HG03342 (cell line): ENCODE measurements around the gene BCAR1.
A peak's percentile ranks its signal among the peaks of the same experiment; 100 is the strongest.
"Not testable (repeated sequence)": the region's sequence is repeated elsewhere in the genome, so short reads cannot be mapped to it uniquely, and the experiment has no call there.

Experiments
- ATAC-seq: cut with Tn5 transposase; IDR thresholded peaks from one replicate; pipeline ENCODE4 v1.9.1; 2021; ENCODE audit warnings: mild to moderate bottlenecking, moderate library complexity; ENCODE audit not compliant: unreplicated experiment

The BCAR1 gene

GRCh38 chr16:75226550-75227360, 24.7 kb downstream of the BCAR1 start:
- no peak for ATAC-seq

- ATAC-seq, result no peak
Observed at GRCh38 chr16:75225678-75226515, 25.5 kb downstream of the BCAR1 start.

- ATAC-seq, result no peak
Observed at GRCh38 chr16:75225092-75225491, 26.3 kb downstream of the BCAR1 start.

- ATAC-seq, result no peak
Observed at GRCh38 chr16:75224306-75225082, 26.9 kb downstream of the BCAR1 start.

- ATAC-seq, result not testable (repeated sequence)
Observed at GRCh38 chr16:75223129-75223528, 28.3 kb downstream of the BCAR1 start.

- ATAC-seq, result no peak
Observed at GRCh38 chr16:75222271-75222783, 29.1 kb downstream of the BCAR1 start.

GRCh38 chr16:75219838-75220237, 31.6 kb downstream of the BCAR1 start:
- ATAC-seq, result peak; percentile 48

- no peak for ATAC-seq
Observed at GRCh38 chr16:75219088-75219487, 32.3 kb downstream of the BCAR1 start.

- ATAC-seq, result peak; percentile 69
Observed at GRCh38 chr16:75218256-75219076, 33.0 kb downstream of the BCAR1 start, which contains the start of gene CTRB1. Gene CTRB1 (plus strand): TSS chr16:75218988. CDS start chr16:75219008, 20 bp downstream.

- ATAC-seq, result no peak
Observed at GRCh38 chr16:75217389-75217851, 34.0 kb downstream of the BCAR1 start.

- ATAC-seq, result no peak
Observed at GRCh38 chr16:75216576-75216975, 34.8 kb downstream of the BCAR1 start.

GRCh38 chr16:75216127-75216526, 35.3 kb downstream of the BCAR1 start:
- ATAC-seq, result no peak

- not testable (repeated sequence) for ATAC-seq
Observed at GRCh38 chr16:75211286-75211685, 40.1 kb downstream of the BCAR1 start.

GRCh38 chr16:75209944-75210343, 41.5 kb downstream of the BCAR1 start:
- no peak for ATAC-seq

GRCh38 chr16:75209514-75209913, 41.9 kb downstream of the BCAR1 start:
- ATAC-seq, result not testable (repeated sequence)

- no peak for ATAC-seq
Observed at GRCh38 chr16:75208861-75209505, 42.4 kb downstream of the BCAR1 start.

- no peak for ATAC-seq
Observed at GRCh38 chr16:75208242-75208825, 43.1 kb downstream of the BCAR1 start.

GRCh38 chr16:75207831-75208230, 43.6 kb downstream of the BCAR1 start:
- ATAC-seq, result no peak
